GM12878 (cell line): Measurements from ENCODE around the gene USP15. TPM values are rescaled to one million over a fixed set of nuclear protein-coding genes. Genes with fewer than 3 reads are reported as not detected.

ENCODE experiments used
- ATAC-seq: fragments of 200-7000 bp; cut with Tn5 transposase; 3 replicates; pipeline ENCODE4 v1.9.1; 2020; ENCODE audit warnings: mild to moderate bottlenecking, moderate library complexity
- BruUV-seq: library from RNA; stranded (reverse); fragments of 400-500 nt; replicated peaks from 2 replicates; lab custom pipeline; 2021; lab: Mats Ljungman, UMichigan
- CTCF ChIA-PET: fragments of 300-600 bp; sonication (Branson Sonifier 250); formaldehyde crosslinking; extraction: SDS; loops from one replicate; lab custom pipeline; 2021; ENCODE audit warnings: inconsistent platforms; lab: Yijun Ruan, JAX
- POLR2A ChIA-PET: fragments of 350-600 bp; formaldehyde crosslinking; extraction: SDS; loops from one replicate; lab custom pipeline; 2021; ENCODE audit warnings: inconsistent platforms; lab: Charles Lee
- RAD21 ChIA-PET: fragments of 300-600 bp; sonication (Branson Sonifier 250); formaldehyde crosslinking; loops from one replicate; lab custom pipeline; 2023; ENCODE audit warnings: antibody characterized with exemption; ENCODE audit not compliant: unreplicated experiment; lab: Charles Lee
- SMC1A ChIA-PET: fragments of 300-600 bp; sonication (Branson Sonifier 250); formaldehyde crosslinking; loops from one replicate; lab custom pipeline; 2023; ENCODE audit not compliant: unreplicated experiment, uncharacterized antibody; lab: Charles Lee
- DNase-seq: peaks from one replicate; pipeline ENCODE4 v3.0.0-alpha.2; 2011; ENCODE audit warnings: low read depth, low spot score
- FAIRE-seq: peaks from 3 replicates; lab custom pipeline; 2011; peaks lifted over from hg19 to GRCh38; lab: Jason Lieb, UNC
- H2AFZ ChIP-seq: 2 replicates; pipeline ENCODE4 v1.6.0; 2011; ENCODE audit warnings: low read depth, low read length, control low read depth; ENCODE audit not compliant: control insufficient read depth
- H3K27ac ChIP-seq: 2 replicates; pipeline ENCODE4 v1.5.1; 2011; ENCODE audit warnings: control low read depth; ENCODE audit not compliant: control insufficient read depth, insufficient read depth
- H3K27me3 ChIP-seq, 2 experiments: replicated peaks in 1 of 2; 2 replicates each; pipeline versions ENCODE4 v1.6.0 to v1.6.1; 2011; ENCODE audit warnings: low read length in 1 of 2; ENCODE audit not compliant: control insufficient read depth in 2 of 2, insufficient read depth in 2 of 2
- H3K36me3 ChIP-seq, 2 experiments: 2 replicates each; pipeline ENCODE4 v1.5.1; 2011; ENCODE audit warnings: low read length in 1 of 2; ENCODE audit not compliant: control insufficient read depth in 2 of 2, insufficient read depth in 2 of 2
- H3K4me1 ChIP-seq: 2 replicates; pipeline ENCODE4 v1.6.1; 2011; ENCODE audit warnings: mild to moderate bottlenecking, low read length, moderate library complexity, mixed read lengths; ENCODE audit not compliant: control insufficient read depth, insufficient read depth
- H3K4me2 ChIP-seq: 2 replicates; pipeline ENCODE4 v1.6.0; 2011; ENCODE audit warnings: control low read depth; ENCODE audit not compliant: control insufficient read depth, insufficient read depth
- H3K4me3 ChIP-seq: fragments of 200-600 bp; sonication (generic); 2 replicates; pipeline ENCODE4 v1.5.1; 2016
- H3K79me2 ChIP-seq: 2 replicates; pipeline ENCODE4 v1.6.0; 2011; ENCODE audit warnings: low read length; ENCODE audit not compliant: control insufficient read depth, insufficient read depth
- H3K9ac ChIP-seq: 2 replicates; pipeline ENCODE4 v1.8.0; 2011; ENCODE audit warnings: low read length, control low read depth, mixed read lengths; ENCODE audit not compliant: control insufficient read depth, insufficient read depth
- H3K9me3 ChIP-seq: replicated peaks from 3 replicates; pipeline ENCODE4 v1.5.1; 2011; ENCODE audit warnings: mild to moderate bottlenecking, low read length; ENCODE audit not compliant: control insufficient read depth, insufficient read depth
- H4K20me1 ChIP-seq: 2 replicates; pipeline ENCODE4 v1.6.0; 2011; ENCODE audit not compliant: control insufficient read depth, insufficient read depth
- ASH2L ChIP-seq: fragments of 300-600, 200-600 bp; sonication (generic); IDR thresholded peaks from 2 replicates; pipeline ENCODE4 v1.6.1; 2017; ENCODE audit warnings: low read depth, mild to moderate bottlenecking, borderline replicate concordance
- BMI1 ChIP-seq: fragments of 450-650 bp; IDR thresholded peaks from 2 replicates; pipeline ENCODE4 v1.6.1; 2016; ENCODE audit warnings: mild to moderate bottlenecking, moderate library complexity, borderline replicate concordance
- CHD2 ChIP-seq: IDR thresholded peaks from 2 replicates; pipeline ENCODE4 v1.6.1; 2011; ENCODE audit warnings: low read depth, low read length, improper control_type of control experiment, borderline replicate concordance
- ELK1 ChIP-seq: IDR thresholded peaks from 2 replicates; pipeline ENCODE4 v1.6.1; 2012; ENCODE audit warnings: low read depth, low read length, improper control_type of control experiment
- FOS ChIP-seq: IDR thresholded peaks from 3 replicates; pipeline ENCODE4 v1.6.1; 2011; ENCODE audit warnings: borderline replicate concordance; ENCODE audit not compliant: insufficient read length; ENCODE audit errors: extremely low read depth
- HDGF ChIP-seq: fragments of 450-650 bp; IDR thresholded peaks from 2 replicates; pipeline ENCODE4 v1.6.1; 2016; ENCODE audit warnings: antibody characterized with exemption
- NR2C1 ChIP-seq: fragments of 450-650 bp; IDR thresholded peaks from 2 replicates; pipeline ENCODE4 v1.6.1; 2017; ENCODE audit warnings: antibody characterized with exemption, mild to moderate bottlenecking, moderate library complexity
- PAX8 ChIP-seq: fragments of 450-650 bp; IDR thresholded peaks from 2 replicates; pipeline ENCODE4 v1.6.1; 2017; ENCODE audit warnings: mild to moderate bottlenecking, moderate library complexity
- PBX3 ChIP-seq: IDR thresholded peaks from 2 replicates; pipeline ENCODE4 v1.6.1; 2011; ENCODE audit warnings: mild to moderate bottlenecking, low read depth, low read length, moderate library complexity; ENCODE audit not compliant: insufficient replicate concordance
- SP1 ChIP-seq: IDR thresholded peaks from one replicate; pipeline ENCODE4 v1.6.1; 2011; ENCODE audit warnings: low read depth, low read length
- TCF3 ChIP-seq: IDR thresholded peaks from 2 replicates; pipeline ENCODE4 v1.6.1; 2012; ENCODE audit warnings: low read depth, mild to moderate bottlenecking, low read length, borderline replicate concordance; ENCODE audit not compliant: insufficient read depth
- ZBED1 ChIP-seq: IDR thresholded peaks from 2 replicates; pipeline ENCODE4 v1.6.1; 2016; ENCODE audit warnings: borderline replicate concordance
- ZBTB33 ChIP-seq: fragments of 450-650 bp; IDR thresholded peaks from 2 replicates; pipeline ENCODE4 v1.6.1; 2017; ENCODE audit warnings: mild to moderate bottlenecking
- ZNF592 ChIP-seq: fragments of 450-650 bp; IDR thresholded peaks from 2 replicates; pipeline ENCODE4 v1.6.1; 2017; ENCODE audit warnings: mild to moderate bottlenecking, moderate library complexity
- WGBS: methylation state at CpG from one replicate; pipeline ENCODE4 v1.1.6; 2016; ENCODE audit warnings: low lambda C conversion rate; ENCODE audit not compliant: insufficient replicate concordance, insufficient coverage; ENCODE audit errors: missing lambda C conversion rate; 5-methylcytosine and 5-hydroxymethylcytosine counted together
- in situ Hi-C: fragments of 300-500 bp; cut with MboI; formaldehyde crosslinking; loops from 9 replicates; pipeline ENCODE4 v1.14.3; 2018; ENCODE audit warnings: mixed read lengths
- intact Hi-C: fragments of 100-400 bp; cut with micrococcal nuclease; formaldehyde crosslinking; loops from one replicate; pipeline ENCODE4 v1.14.2; 2022; ENCODE audit not compliant: unreplicated experiment
- polyA plus RNA-seq, 11 experiments: library from polyadenylated mRNA; depleted of rRNA in 4 of 11; unstranded in 6 of 11; stranded (reverse) in 5 of 11; fragments of >200 nt; fragmentation: Nextera tagmentation in 4 of 11; fragmentation: Illumina TruSeq in 1 of 11; extraction: Ambion mirVana in 4 of 11; extraction: Trizol in 1 of 11; gene quantifications; 1 replicate in 1 of 11; 2 replicates in 10 of 11; pipeline versions ENCODE4 v1.2.1 to v1.2.3, GENCODE V29; 2011 to 2016; ENCODE audit warnings: inconsistent platforms in 2 of 11, missing spikeins in 2 of 11, low read depth in 1 of 11
- total RNA-seq, 4 experiments: library from RNA; depleted of rRNA in 3 of 4; stranded (reverse); fragments of >200 nt in 3 of 4; fragmentation: Illumina TruSeq in 1 of 4; extraction: Trizol in 1 of 4; gene quantifications; 2 replicates each; pipeline versions ENCODE4 v1.2.1 to v1.2.3, GENCODE V29; 2013 to 2021

USP15 gene
- total and polyA plus RNA-seq, 10 of the 15 experiments (the other 5 are each of a cell fraction or from before 2014, with no cell fraction given): 57.6 to 101 (median 90.2) TPM

GRCh38 chr12:62290846-62291245 lies 30.6 kb downstream of the USP15 start:
- Histone ChIP-seq H3K79me2 (peaks cover 84% of the 10 kb centered on the region), H4K20me1 (no peaks in the 10 kb centered on the region; the same call in 1 of the 2 replicates), H2AFZ (no peak overlapping the region), H3K4me2 (no peak overlapping the region), H3K27me3 (no peaks in the 10 kb centered on the region), H3K4me3 (no peak overlapping the region), H3K36me3 (peaks cover 1 to 10% of the 10 kb centered on the region in 2 experiments; a peak in 3 of 4 replicates), H3K9me3 (peaks cover 20% of the 10 kb centered on the region), H3K4me1 (no peaks in the 10 kb centered on the region), H3K9ac (no peak overlapping the region), H3K27ac (no peak overlapping the region)
- ATAC-seq: no peak
- ChIA-PET RAD21 (no interaction called here), CTCF (no interaction called here), SMC1A (no interaction called here), POLR2A (no interaction called here)
- no peak for FAIRE-seq
- no peak for DNase-seq
- BruUV-seq: no TSS peak
- 92% methylated on average over 1 of the region's 1 CpG for WGBS
- intact Hi-C loops: no loop called here
- in situ Hi-C loops: no loop called here
- no peak for TF ChIP-seq BMI1
- no peak for TF ChIP-seq HDGF
- TF ChIP-seq ASH2L: no peak
- TF ChIP-seq ZBED1: no peak
- no peak for TF ChIP-seq FOS
- TF ChIP-seq TCF3: no peak
- TF ChIP-seq NR2C1: no peak
- TF ChIP-seq CHD2: no peak
- no peak for TF ChIP-seq ELK1
- TF ChIP-seq ZBTB33: no peak
- TF ChIP-seq PAX8: no peak
- TF ChIP-seq SP1: no peak
- no peak for TF ChIP-seq PBX3
- no peak for TF ChIP-seq ZNF592
